CD4-positive, alpha-beta T cell (primary cell): ENCODE results near the gene HADH. TPM values are rescaled to one million over a fixed set of nuclear protein-coding genes. Genes with fewer than 3 reads are reported as not detected.

Experiments used
- ATAC-seq: fragments of 200-7000 bp; cut with Tn5 transposase; one replicate; pipeline ENCODE4 v1.10.0; 2022; ENCODE audit warnings: mild to moderate bottlenecking; ENCODE audit not compliant: poor library complexity
- CTCF ChIA-PET: fragments of 350-600 bp; sonication (Branson Sonifier 250); formaldehyde crosslinking; loops from one replicate; lab custom pipeline; 2021; ENCODE audit warnings: antibody characterized with exemption, inconsistent platforms; lab: Charles Lee
- POLR2A ChIA-PET: fragments of 350-600 bp; sonication (Branson Sonifier 250); formaldehyde crosslinking; loops from one replicate; lab custom pipeline; 2021; ENCODE audit warnings: antibody characterized with exemption, inconsistent platforms; lab: Charles Lee
- DNase-seq, 14 experiments: peaks; one replicate each; pipeline ENCODE4 v3.0.0-alpha.2; 2013 to 2020; ENCODE audit warnings: mixed read lengths in 2 of 14
- H3K27ac ChIP-seq, 2 donors: one replicate each; pipeline versions ENCODE4 v1.5.1 to v1.7.0; 2013; ENCODE audit warnings: low read length in 2 of 2, low read depth in 1 of 2, mild to moderate bottlenecking in 1 of 2
- H3K27me3 ChIP-seq, 2 experiments: 1 replicate in 1 of 2; 2 replicates in 1 of 2; pipeline versions ENCODE4 v1.6.1 to v1.7.0; 2013; ENCODE audit warnings: low read length in 2 of 2, control low read depth in 1 of 2, mild to moderate bottlenecking in 1 of 2, moderate library complexity in 1 of 2; ENCODE audit not compliant: insufficient read depth in 2 of 2, control insufficient read depth in 1 of 2
- H3K36me3 ChIP-seq: one replicate; pipeline ENCODE4 v1.6.1; 2013; ENCODE audit warnings: low read length, control low read depth; ENCODE audit not compliant: insufficient read depth
- H3K4me1 ChIP-seq: one replicate; pipeline ENCODE4 v1.6.1; 2013; ENCODE audit warnings: low read length, control low read depth; ENCODE audit not compliant: insufficient read depth
- H3K4me3 ChIP-seq: one replicate; pipeline ENCODE4 v1.5.1; 2013; ENCODE audit warnings: mild to moderate bottlenecking, low read length, moderate library complexity
- H3K9me3 ChIP-seq, 2 experiments: 1 replicate in 1 of 2; 2 replicates in 1 of 2; pipeline versions ENCODE4 v1.6.1 to v1.7.0; 2013; ENCODE audit warnings: low read length in 2 of 2, mild to moderate bottlenecking in 2 of 2, control low read depth in 1 of 2, moderate library complexity in 1 of 2; ENCODE audit not compliant: control insufficient read depth in 1 of 2, insufficient read depth in 1 of 2
- H3K27ac Mint-ChIP-seq: one replicate; pipeline ENCODE4 v1.8.0; 2020; ENCODE audit warnings: mixed read lengths
- H3K27me3 Mint-ChIP-seq: one replicate; pipeline ENCODE4 v1.8.0; 2021; ENCODE audit warnings: mixed read lengths
- H3K36me3 Mint-ChIP-seq: one replicate; pipeline ENCODE4 v1.8.0; 2021; ENCODE audit warnings: low read depth, mixed read lengths
- H3K4me1 Mint-ChIP-seq: one replicate; pipeline ENCODE4 v1.8.0; 2021; ENCODE audit warnings: low read depth, mixed read lengths
- H3K4me3 Mint-ChIP-seq: one replicate; pipeline ENCODE4 v1.8.0; 2020; ENCODE audit warnings: mild to moderate bottlenecking, mixed read lengths
- H3K9me3 Mint-ChIP-seq: one replicate; pipeline ENCODE4 v1.8.0; 2020; ENCODE audit warnings: mixed read lengths
- CTCF ChIP-seq: fragments of 200-600 bp; IDR thresholded peaks from one replicate; pipeline ENCODE4 v1.8.0; 2022; ENCODE audit warnings: antibody characterized with exemption, mild to moderate bottlenecking
- intact Hi-C, 2 experiments: fragments of 100-400 bp; cut with DNase I in 1 of 2; cut with micrococcal nuclease in 1 of 2; formaldehyde crosslinking; loops; one replicate each; pipeline versions ENCODE4 v1.15.1 to v1.9.0; 2023 to 2025; cut with DNase I, micrococcal nuclease
- total RNA-seq, 174 experiments: library from RNA in 2 of 174; stranded (reverse) in 2 of 174; gene quantifications; one replicate each; pipeline ENCODE4 v1.2.3 and lab custom pipeline; 2021 to 2026

HADH gene
- total RNA-seq, 2 experiments from 2014 or later = 16.1 to 16.3 TPM

- peaks cover 16% of the 10 kb centered on the region for H3K4me1 ChIP-seq
- DNase-seq (no peak), ATAC-seq (no peak)
- H3K27me3 ChIP-seq = no peaks in the 10 kb centered on the region
- ChIA-PET POLR2A (no interaction called here), CTCF (interaction anchor here (1.0 to 1.2 kb wide), 2 partner anchors 10 to 13 kb away, joined by 3 to 4 read pairs; no protein-coding TSS in a partner anchor)
- no peak overlapping the region for H3K27ac Mint-ChIP-seq
- no peaks in the 10 kb centered on the region for H3K27me3 Mint-ChIP-seq
- peaks cover 3% of the 10 kb centered on the region for H3K36me3 ChIP-seq
- peaks cover 67% of the 10 kb centered on the region for H3K4me1 Mint-ChIP-seq
- intact Hi-C loops = no loop called here
- no peak overlapping the region for H3K4me3 ChIP-seq
- no peak for TF ChIP-seq CTCF
- no peak overlapping the region for H3K4me3 Mint-ChIP-seq
- no peak overlapping the region for H3K27ac ChIP-seq
- no peaks in the 10 kb centered on the region for H3K9me3 ChIP-seq
- no peaks in the 10 kb centered on the region for H3K9me3 Mint-ChIP-seq
- H3K36me3 Mint-ChIP-seq = peaks cover 17% of the 10 kb centered on the region
These were observed 16.1 kb downstream of the HADH start for GRCh38 chr4:108005807-108006206.

GRCh38 chr4:108006361-108006760, 16.7 kb downstream of the HADH start:
- Histone ChIP-seq H3K27ac (no peak overlapping the region), H3K36me3 (peaks cover 5% of the 10 kb centered on the region), H3K4me3 (no peak overlapping the region), H3K9me3 (no peaks in the 10 kb centered on the region), H3K27me3 (no peaks in the 10 kb centered on the region), H3K4me1 (peaks cover 16% of the 10 kb centered on the region)
- Mint-ChIP-seq H3K9me3 (no peaks in the 10 kb centered on the region), H3K27ac (no peak overlapping the region), H3K27me3 (no peaks in the 10 kb centered on the region), H3K36me3 (peaks cover 18% of the 10 kb centered on the region), H3K4me1 (peaks cover 61% of the 10 kb centered on the region), H3K4me3 (no peak overlapping the region)
- ATAC-seq (no peak), DNase-seq (no peak)
- intact Hi-C loops = no loop called here
- TF ChIP-seq CTCF = no peak
- ChIA-PET CTCF (interaction anchor here (1.0 to 1.2 kb wide), 2 partner anchors 9 to 12 kb away, joined by 3 to 4 read pairs; no protein-coding TSS in a partner anchor), POLR2A (no interaction called here)

GRCh38 chr4:108007984-108008383, 18.3 kb downstream of the HADH start:
- intact Hi-C loops = no loop called here
- H3K27me3 ChIP-seq = no peaks in the 10 kb centered on the region
- POLR2A ChIA-PET = no interaction called here

More at GRCh38 chr4:108007984-108008383, 18.3 kb downstream of the HADH start:
- Histone ChIP-seq H3K4me3 (no peak overlapping the region), H3K27ac (no peak overlapping the region), H3K36me3 (peaks cover 11% of the 10 kb centered on the region), H3K4me1 (peaks cover 16% of the 10 kb centered on the region), H3K9me3 (no peaks in the 10 kb centered on the region)
- no peak for ATAC-seq
- Mint-ChIP-seq H3K4me3 (no peak overlapping the region), H3K9me3 (no peaks in the 10 kb centered on the region), H3K27me3 (no peaks in the 10 kb centered on the region), H3K36me3 (peaks cover 34% of the 10 kb centered on the region), H3K4me1 (peaks cover 47% of the 10 kb centered on the region), H3K27ac (no peak overlapping the region)
- no peak for TF ChIP-seq CTCF
- DNase-seq = no peak
- CTCF ChIA-PET = no interaction called here
